HCT116 (cell line): ENCODE data around the gene HYAL1. TPM values are rescaled to one million over a fixed set of nuclear protein-coding genes. Genes with fewer than 3 reads are reported as not detected.
A peak's percentile ranks its signal among the peaks of the same experiment; 100 is the strongest.
"Not testable (repeated sequence)": the region's sequence is repeated elsewhere in the genome, so short reads cannot be mapped to it uniquely, and the experiment has no call there.

Experiments
- ATAC-seq: fragments of 200-7000 bp; cut with Tn5 transposase; 2 replicates; pipeline ENCODE4 v1.9.1; 2020; ENCODE audit warnings: mild to moderate bottlenecking, moderate library complexity
- BruUV-seq: library from RNA; stranded (reverse); fragments of 400-500 nt; replicated peaks from 2 replicates; lab custom pipeline; 2021; lab: Mats Ljungman, UMichigan
- CTCF ChIA-PET: fragments of 300-600 bp; sonication (Branson Sonifier 250); formaldehyde crosslinking; loops from one replicate; lab custom pipeline; 2021; ENCODE audit warnings: antibody characterized with exemption; lab: Charles Lee
- POLR2A ChIA-PET: fragments of 300-600, 350-600 bp; sonication (Branson Sonifier 250); formaldehyde crosslinking; loops from one replicate; lab custom pipeline; 2021; ENCODE audit warnings: antibody characterized with exemption; lab: Charles Lee
- RAD21 ChIA-PET, 2 experiments: fragments of 300-600 bp; sonication (Branson Sonifier 250); formaldehyde crosslinking; loops; one replicate each; lab custom pipeline; 2023; ENCODE audit warnings: low total read pairs in 2 of 2; ENCODE audit not compliant: uncharacterized antibody in 2 of 2, unreplicated experiment in 2 of 2, low non-redundant PET in 1 of 2; lab: Charles Lee
- DNase-seq: peaks from one replicate; pipeline ENCODE4 v3.0.0-alpha.2; 2010; ENCODE audit warnings: low read depth, low spot score
- H2AFZ ChIP-seq: fragments of 200-600 bp; shearing (Covaris generic), sonication (generic); 2 replicates; pipeline ENCODE4 v1.6.1; 2017; ENCODE audit warnings: low read depth, mixed run types, mixed read lengths, antibody characterized with exemption, low read length; ENCODE audit not compliant: poor library complexity, severe bottlenecking
- H3K27ac ChIP-seq: 2 replicates; pipeline ENCODE4 v1.5.1; 2012; ENCODE audit warnings: low read depth, low read length
- H3K27me3 ChIP-seq: fragments of 200-600 bp; sonication (generic); 2 replicates; pipeline ENCODE4 v1.6.1; 2016; ENCODE audit warnings: mixed run types, low read length, mixed read lengths; ENCODE audit not compliant: insufficient read depth
- H3K36me3 ChIP-seq, 2 experiments: fragments of 200-500 bp in 1 of 2; fragments of 200-600 bp in 1 of 2; sonication (Bioruptor generic) in 1 of 2; sonication (generic) in 1 of 2; 2 replicates each; pipeline versions ENCODE4 v1.5.1 to v1.6.1; 2014 to 2016; ENCODE audit warnings: low read length in 2 of 2, inconsistent platforms in 1 of 2, mixed read lengths in 1 of 2, mixed run types in 1 of 2; ENCODE audit not compliant: insufficient read depth in 2 of 2, control insufficient read depth in 1 of 2
- H3K4me1 ChIP-seq, 2 experiments: fragments of 200-600 bp in 1 of 2; sonication (generic) in 1 of 2; 2 replicates each; pipeline versions ENCODE4 v1.5.1 to v1.6.1; 2012 to 2017; ENCODE audit warnings: low read length in 2 of 2, inconsistent platforms in 1 of 2, mild to moderate bottlenecking in 1 of 2, mixed read lengths in 1 of 2, mixed run types in 1 of 2, moderate library complexity in 1 of 2; ENCODE audit not compliant: insufficient read depth in 2 of 2, control insufficient read depth in 1 of 2
- H3K4me2 ChIP-seq: fragments of 200-600 bp; sonication (generic); 2 replicates; pipeline ENCODE4 v1.6.1; 2017; ENCODE audit warnings: mixed run types, low read length, mixed read lengths
- H3K4me3 ChIP-seq, 2 experiments: fragments of 200-600 bp in 1 of 2; sonication (generic) in 1 of 2; replicated peaks in 1 of 2; 2 replicates each; pipeline ENCODE4 v1.5.1; 2011 to 2016; ENCODE audit warnings: low read length in 2 of 2, control low read depth in 1 of 2, low read depth in 1 of 2, mild to moderate bottlenecking in 1 of 2, mixed read lengths in 1 of 2, mixed run types in 1 of 2
- H3K79me2 ChIP-seq: fragments of 200-600 bp; sonication (generic); 2 replicates; pipeline ENCODE4 v1.6.1; 2017; ENCODE audit warnings: mild to moderate bottlenecking, mixed run types, low read length, moderate library complexity, mixed read lengths; ENCODE audit not compliant: insufficient read depth
- H3K9ac ChIP-seq: fragments of 200-600 bp; sonication (generic); 2 replicates; pipeline ENCODE4 v1.6.1; 2016; ENCODE audit warnings: low read length, mixed read lengths
- H3K9me2 ChIP-seq: fragments of 200-600 bp; sonication (generic), shearing (Covaris generic); 2 replicates; pipeline ENCODE4 v1.6.1; 2017; ENCODE audit warnings: mixed run types, mild to moderate bottlenecking, moderate library complexity; ENCODE audit not compliant: insufficient read depth
- H3K9me3 ChIP-seq, 2 experiments: fragments of 200-500 bp in 1 of 2; fragments of 200-600 bp in 1 of 2; sonication (Bioruptor generic) in 1 of 2; sonication (generic) in 1 of 2; 2 replicates each; pipeline ENCODE4 v1.6.1; 2014 to 2017; ENCODE audit warnings: low read length in 2 of 2, mixed read lengths in 2 of 2, inconsistent platforms in 1 of 2, low read depth in 1 of 2, mild to moderate bottlenecking in 1 of 2, mixed run types in 1 of 2, moderate library complexity in 1 of 2; ENCODE audit not compliant: control insufficient read depth in 1 of 2, insufficient read depth in 1 of 2
- H4K20me1 ChIP-seq: fragments of 200-600 bp; sonication (generic), shearing (Covaris generic); 2 replicates; pipeline ENCODE4 v1.6.1; 2017; ENCODE audit warnings: mixed run types, mild to moderate bottlenecking, moderate library complexity; ENCODE audit not compliant: insufficient read depth
- CBX3 ChIP-seq: IDR thresholded peaks from 2 replicates; pipeline ENCODE4 v1.6.1; 2012; ENCODE audit warnings: low read depth
- POLR2AphosphoS5 ChIP-seq: IDR thresholded peaks from 2 replicates; pipeline ENCODE4 v1.6.1; 2011; ENCODE audit warnings: mild to moderate bottlenecking, low read depth, low read length, moderate library complexity
- intact Hi-C: fragments of 100-400 bp; cut with micrococcal nuclease; formaldehyde crosslinking; loops from 2 replicates; pipeline ENCODE4 v1.10.0; 2022
- total RNA-seq: library from RNA; stranded (reverse); gene quantifications from one replicate; pipeline ENCODE4 v1.2.1, GENCODE V29; 2021; ENCODE audit not compliant: unreplicated experiment

Gene HYAL1
- total RNA-seq, 1 experiment from 2014 or later: 6.1 TPM

DNA sequence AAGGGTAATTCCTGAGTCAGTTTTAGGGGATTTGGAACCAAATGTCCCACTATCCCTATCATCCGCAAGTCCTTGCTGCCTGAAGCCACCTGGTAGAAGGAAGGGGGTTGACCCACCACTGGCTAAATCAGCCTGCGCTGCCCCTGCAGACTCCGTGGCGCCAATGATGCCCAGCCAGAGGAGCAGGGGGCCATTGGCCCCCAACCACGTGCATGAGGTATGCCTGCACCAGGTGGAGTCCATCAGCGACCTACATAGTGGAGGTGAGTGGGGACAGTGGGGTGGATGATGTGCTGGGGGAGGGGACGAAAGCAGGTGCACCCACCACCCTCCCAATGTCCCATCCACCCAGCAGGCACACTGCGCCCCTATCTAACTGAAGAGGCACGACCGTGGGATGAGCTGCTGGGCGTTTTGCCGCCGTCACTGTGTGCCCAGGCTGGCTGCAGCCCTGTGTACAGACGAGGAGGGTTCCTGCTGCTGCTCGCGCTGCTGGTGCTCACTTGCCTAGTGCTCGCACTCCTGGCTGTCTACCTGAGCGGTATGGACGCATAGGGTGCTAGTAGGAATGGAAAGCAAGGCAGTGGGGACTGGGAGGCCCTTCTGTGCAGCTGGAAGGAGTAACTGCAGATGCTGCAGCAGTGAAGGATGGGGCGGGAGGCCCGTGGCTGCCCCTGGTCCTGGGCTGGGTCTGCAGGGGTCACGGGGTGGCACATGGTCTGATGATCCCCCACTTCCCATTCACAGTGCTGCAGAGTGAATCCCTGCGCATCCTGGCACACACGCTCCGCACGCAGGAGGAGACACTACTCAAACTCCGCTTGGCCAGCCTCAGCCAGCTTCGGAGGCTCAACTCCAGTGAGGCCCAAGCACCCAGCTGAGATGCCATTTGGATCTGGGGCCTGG is 16.8 kb downstream of the HYAL1 start:
- TF ChIP-seq POLR2AphosphoS5: 0 out of 2 replicates have a peak, but pooled peaks have one; percentile 18
- TF ChIP-seq CBX3: no peak
- ChIA-PET CTCF (no interaction called here), POLR2A (no interaction called here), RAD21 (no interaction called here)
- Histone ChIP-seq H2AFZ (no peak overlapping the region), H3K36me3 (peaks cover 23 to 45% of the 10 kb centered on the region in 2 experiments), H3K9me3 (no peaks in the 10 kb centered on the region), H3K9me2 (no peaks in the 10 kb centered on the region), H3K9ac (no peak overlapping the region), H3K4me3 (no peak overlapping the region), H3K4me1 (peaks cover 6 to 7% of the 10 kb centered on the region in 2 experiments; a peak in 3 of 4 replicates), H3K27ac (no peak overlapping the region), H3K79me2 (peaks cover 36% of the 10 kb centered on the region), H3K4me2 (no peak overlapping the region), H4K20me1 (no peaks in the 10 kb centered on the region), H3K27me3 (no peaks in the 10 kb centered on the region)
- no peak for DNase-seq
- ATAC-seq: no peak
- intact Hi-C loops: no loop called here
- BruUV-seq: no TSS peak

- CTCF ChIA-PET: interaction anchor here (1.1 to 1.4 kb wide), 2 partner anchors 10 to 19 kb away, joined by 3 to 4 read pairs; no protein-coding TSS in a partner anchor
- BruUV-seq, RAD21 ChIA-PET, H2AFZ ChIP-seq, H3K27ac ChIP-seq, DNase-seq, H4K20me1 ChIP-seq, H3K27me3 ChIP-seq, H3K9me2 ChIP-seq, H3K9ac ChIP-seq, H3K4me2 ChIP-seq, H3K9me3 ChIP-seq, H3K4me1 ChIP-seq, intact Hi-C loops, H3K4me3 ChIP-seq: not testable (repeated sequence)
- peak; percentile 35; the same call in 1 of the 2 replicates for ATAC-seq
- Histone ChIP-seq H3K79me2 (peaks cover 11% of the 10 kb centered on the region; the same call in 1 of the 2 replicates), H3K36me3 (peaks cover 13 to 28% of the 10 kb centered on the region in 2 experiments)
- POLR2A ChIA-PET: interaction anchor here (0.8 kb wide), 1 partner anchor 48 kb away, joined by 3 read pairs; the partner anchor contains the start of gene GNAI2
Observed at GRCh38 chr3:50284121-50284520, 19.3 kb downstream of the HYAL1 start.
